ENCODE measurements around the gene FGF14. TPM values are rescaled to one million over a fixed set of nuclear protein-coding genes. Genes with fewer than 3 reads are reported as not detected.

FGF14 gene
- polyA plus RNA-seq (2013, experiment 1 of 2) = 0.54 TPM
- 0.57 TPM for polyA plus RNA-seq (2013, experiment 2 of 2)

DNA sequence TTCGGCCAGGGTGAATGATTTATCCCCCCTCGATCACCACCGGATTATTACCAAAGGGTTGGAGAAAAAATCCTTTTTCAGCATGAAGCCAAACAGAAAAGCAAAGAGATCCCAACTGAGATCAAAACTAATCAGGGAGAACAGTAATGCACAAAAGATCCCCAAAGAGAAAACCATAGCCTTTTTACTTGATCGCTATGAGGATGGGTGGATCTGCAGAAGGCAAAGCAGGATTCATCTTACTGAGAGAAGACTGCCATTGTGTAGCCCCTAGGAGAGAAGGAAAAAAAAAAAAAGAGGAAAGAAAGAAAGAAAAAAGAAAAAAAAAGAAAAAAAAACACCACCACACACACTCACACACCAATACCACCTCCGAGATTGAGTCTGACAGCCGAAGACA lies at the start of gene FGF14:
FGF14 (minus strand) TSS at position 283 of the 400 bp plus-strand sequence.
- H2BK5ac ChIP-seq (ENCODE audit: low read length) = no peak within 1 kb of the TSS
- no peak within 1 kb of the TSS for H4K8ac ChIP-seq (ENCODE audit: low read depth, low read length)
- no peak within 1 kb of the TSS for H2BK120ac ChIP-seq (ENCODE audit: low read depth, low read length)
- no peaks in the 10 kb centered on the region for H3K79me1 ChIP-seq (ENCODE audit: low read depth, low read length)
- no peak for DNase-seq (ENCODE audit: low spot score)
- no peaks in the 10 kb centered on the region for H3K9me3 ChIP-seq (replicated peaks in 1 of 2; ENCODE audit: control insufficient read depth in 2 of 2, insufficient read depth in 1 of 2, low read depth in 1 of 2, low read length in 2 of 2)
- H3K4me1 ChIP-seq (ENCODE audit: control insufficient read depth in 2 of 2, insufficient read depth in 1 of 2, low read depth in 1 of 2, low read length in 2 of 2) = peaks cover 0 to 4% of the 10 kb centered on the region in 2 donors
- no peak within 1 kb of the TSS for H3K9ac ChIP-seq (ENCODE audit: low read depth, low read length, poor library complexity)
- no CpG with 5 or more reads among the region's 6 CpGs for WGBS, 2 donors (ENCODE audit: extremely low coverage in 2 of 2, insufficient read length in 2 of 2, insufficient replicate concordance in 1 of 2)
- H3K27ac ChIP-seq (replicated peaks; ENCODE audit: low read length) = no peak within 1 kb of the TSS
- peaks cover 2 to 24% (median 4%) of the 10 kb centered on the region in 3 experiments for H3K27me3 ChIP-seq (ENCODE audit: control insufficient read depth in 3 of 3, insufficient read depth in 3 of 3, low read depth in 1 of 3, low read length in 3 of 3)
- H3K14ac ChIP-seq (ENCODE audit: low read length) = no peak within 1 kb of the TSS
- no peak within 1 kb of the TSS for H3K23ac ChIP-seq (ENCODE audit: low read depth, low read length, poor library complexity)
- no peak within 1 kb of the TSS for H4K91ac ChIP-seq (ENCODE audit: low read depth, low read length, poor library complexity)
- H3K4ac ChIP-seq (ENCODE audit: low read length) = no peak within 1 kb of the TSS
- peak within 1 kb of the TSS; percentile 98 for H3K4me2 ChIP-seq (ENCODE audit: insufficient read depth, low read length, poor library complexity, severe bottlenecking)
- no peak within 1 kb of the TSS for H3K18ac ChIP-seq (ENCODE audit: low read length)
- no peak within 1 kb of the TSS for H2BK12ac ChIP-seq (ENCODE audit: low read length)
- no peaks in the 10 kb centered on the region for H3K36me3 ChIP-seq (replicated peaks in 1 of 2; ENCODE audit: control insufficient read depth in 2 of 2, insufficient read depth in 2 of 2, low read length in 2 of 2)
- no peak within 1 kb of the TSS for H2BK15ac ChIP-seq (ENCODE audit: low read length)
- no peak within 1 kb of the TSS for H2AK5ac ChIP-seq (ENCODE audit: low read depth, low read length)
- H3K4me3 ChIP-seq (ENCODE audit: low read length in 2 of 2) = peak within 1 kb of the TSS; percentile 48 to 88
- peak within 1 kb of the TSS; percentile 83 for H2AFZ ChIP-seq (ENCODE audit: low read length)

DNA sequence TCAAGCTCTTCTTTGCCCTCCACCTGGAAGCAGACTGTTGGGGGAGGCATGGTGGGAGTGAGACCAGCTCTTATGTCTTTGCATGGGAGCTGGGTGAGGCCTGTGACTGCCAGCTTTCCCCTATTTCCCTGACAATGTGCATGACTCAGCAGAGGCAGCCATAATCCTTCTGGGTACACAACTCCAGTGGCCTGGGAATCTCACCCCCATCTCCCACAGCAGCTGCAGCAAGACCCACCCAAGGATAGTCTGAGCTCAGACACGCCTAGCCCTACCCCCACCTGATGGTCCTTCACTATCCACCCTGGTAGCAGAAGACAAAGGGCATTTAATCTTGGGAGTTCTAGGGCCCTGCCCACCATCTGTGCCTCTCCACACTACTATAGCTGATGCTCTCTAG lies 41.4 kb upstream of the FGF14 start:
- Histone ChIP-seq H3K14ac (ENCODE audit: low read length) (no peak overlapping the region), H3K36me3 (replicated peaks in 1 of 2; ENCODE audit: control insufficient read depth in 2 of 2, insufficient read depth in 2 of 2, low read length in 2 of 2) (no peaks in the 10 kb centered on the region), H4K8ac (ENCODE audit: low read depth, low read length) (no peak overlapping the region), H2AFZ (ENCODE audit: low read length) (peak overlapping the region; percentile 35), H3K27ac (replicated peaks; ENCODE audit: low read length) (no peak overlapping the region), H2BK15ac (ENCODE audit: low read length) (no peak overlapping the region), H3K18ac (ENCODE audit: low read length) (peak overlapping the region; percentile 48), H3K4me1 (ENCODE audit: control insufficient read depth in 2 of 2, insufficient read depth in 1 of 2, low read depth in 1 of 2, low read length in 2 of 2) (peaks cover 3 to 5% of the 10 kb centered on the region in 2 donors), H3K4me2 (ENCODE audit: insufficient read depth, low read length, poor library complexity, severe bottlenecking) (no peak overlapping the region), H3K9ac (ENCODE audit: low read depth, low read length, poor library complexity) (no peak overlapping the region), H3K27me3 (ENCODE audit: control insufficient read depth in 3 of 3, insufficient read depth in 3 of 3, low read depth in 1 of 3, low read length in 3 of 3) (no peaks in the 10 kb centered on the region), H3K79me1 (ENCODE audit: low read depth, low read length) (no peaks in the 10 kb centered on the region), H3K4me3 (ENCODE audit: low read length in 2 of 2) (no peak overlapping the region), H3K23ac (ENCODE audit: low read depth, low read length, poor library complexity) (no peak overlapping the region), H2BK12ac (ENCODE audit: low read length) (peak overlapping the region; percentile 16), H2BK5ac (ENCODE audit: low read length) (no peak overlapping the region), H2AK5ac (ENCODE audit: low read depth, low read length) (no peak overlapping the region), H3K9me3 (replicated peaks in 1 of 2; ENCODE audit: control insufficient read depth in 2 of 2, insufficient read depth in 1 of 2, low read depth in 1 of 2, low read length in 2 of 2) (no peaks in the 10 kb centered on the region), H3K4ac (ENCODE audit: low read length) (no peak overlapping the region), H2BK120ac (ENCODE audit: low read depth, low read length) (no peak overlapping the region), H4K91ac (ENCODE audit: low read depth, low read length, poor library complexity) (no peak overlapping the region)
- no peak for DNase-seq (ENCODE audit: low spot score)
- no CpG with 5 or more reads among the region's 1 CpG for WGBS, 2 donors (ENCODE audit: extremely low coverage in 2 of 2, insufficient read length in 2 of 2, insufficient replicate concordance in 1 of 2)

- no peak overlapping the region for H3K9ac ChIP-seq (ENCODE audit: low read depth, low read length, poor library complexity)
- no peak overlapping the region for H2BK120ac ChIP-seq (ENCODE audit: low read depth, low read length)
- no peaks in the 10 kb centered on the region for H3K27me3 ChIP-seq (ENCODE audit: control insufficient read depth in 3 of 3, insufficient read depth in 3 of 3, low read depth in 1 of 3, low read length in 3 of 3)
- no peaks in the 10 kb centered on the region for H3K9me3 ChIP-seq (replicated peaks in 1 of 2; ENCODE audit: control insufficient read depth in 2 of 2, insufficient read depth in 1 of 2, low read depth in 1 of 2, low read length in 2 of 2)
- no peak overlapping the region for H2BK12ac ChIP-seq (ENCODE audit: low read length)
- no peak overlapping the region for H4K91ac ChIP-seq (ENCODE audit: low read depth, low read length, poor library complexity)
- H2BK15ac ChIP-seq (ENCODE audit: low read length) = no peak overlapping the region
- H3K4me2 ChIP-seq (ENCODE audit: insufficient read depth, low read length, poor library complexity, severe bottlenecking) = no peak overlapping the region
- DNase-seq (ENCODE audit: low spot score) = no peak
- H3K79me1 ChIP-seq (ENCODE audit: low read depth, low read length) = no peaks in the 10 kb centered on the region
- no peak overlapping the region for H3K27ac ChIP-seq (replicated peaks; ENCODE audit: low read length)
- no peak overlapping the region for H2AK5ac ChIP-seq (ENCODE audit: low read depth, low read length)
- no peak overlapping the region for H2BK5ac ChIP-seq (ENCODE audit: low read length)
- no peak overlapping the region for H2AFZ ChIP-seq (ENCODE audit: low read length)
- H3K4me3 ChIP-seq (ENCODE audit: low read length in 2 of 2) = no peak overlapping the region
- H3K18ac ChIP-seq (ENCODE audit: low read length) = no peak overlapping the region
- no peaks in the 10 kb centered on the region for H3K36me3 ChIP-seq (replicated peaks in 1 of 2; ENCODE audit: control insufficient read depth in 2 of 2, insufficient read depth in 2 of 2, low read length in 2 of 2)
- no peak overlapping the region for H3K4ac ChIP-seq (ENCODE audit: low read length)
- H3K23ac ChIP-seq (ENCODE audit: low read depth, low read length, poor library complexity) = no peak overlapping the region
- H4K8ac ChIP-seq (ENCODE audit: low read depth, low read length) = no peak overlapping the region
- peaks cover 3 to 5% of the 10 kb centered on the region in 2 donors for H3K4me1 ChIP-seq (ENCODE audit: control insufficient read depth in 2 of 2, insufficient read depth in 1 of 2, low read depth in 1 of 2, low read length in 2 of 2)
- no peak overlapping the region for H3K14ac ChIP-seq (ENCODE audit: low read length)
These were observed 39.2 kb upstream of the FGF14 start for GRCh38 chr13:102441085-102441484.

- Histone ChIP-seq H3K9me3 (replicated peaks in 1 of 2; ENCODE audit: control insufficient read depth in 2 of 2, insufficient read depth in 1 of 2, low read depth in 1 of 2, low read length in 2 of 2) (no peaks in the 10 kb centered on the region), H3K18ac (ENCODE audit: low read length) (no peak overlapping the region), H3K4ac (ENCODE audit: low read length) (no peak overlapping the region), H4K91ac (ENCODE audit: low read depth, low read length, poor library complexity) (no peak overlapping the region), H3K4me3 (ENCODE audit: low read length in 2 of 2) (no peak overlapping the region), H3K4me2 (ENCODE audit: insufficient read depth, low read length, poor library complexity, severe bottlenecking) (no peak overlapping the region), H2BK120ac (ENCODE audit: low read depth, low read length) (no peak overlapping the region), H2AK5ac (ENCODE audit: low read depth, low read length) (no peak overlapping the region), H3K79me1 (ENCODE audit: low read depth, low read length) (no peaks in the 10 kb centered on the region), H3K14ac (ENCODE audit: low read length) (no peak overlapping the region), H3K9ac (ENCODE audit: low read depth, low read length, poor library complexity) (no peak overlapping the region), H3K23ac (ENCODE audit: low read depth, low read length, poor library complexity) (no peak overlapping the region), H2AFZ (ENCODE audit: low read length) (peak overlapping the region; percentile 39), H2BK15ac (ENCODE audit: low read length) (no peak overlapping the region), H3K27me3 (ENCODE audit: control insufficient read depth in 3 of 3, insufficient read depth in 3 of 3, low read depth in 1 of 3, low read length in 3 of 3) (no peaks in the 10 kb centered on the region), H4K8ac (ENCODE audit: low read depth, low read length) (no peak overlapping the region), H3K4me1 (ENCODE audit: control insufficient read depth in 2 of 2, insufficient read depth in 1 of 2, low read depth in 1 of 2, low read length in 2 of 2) (peaks cover 3 to 5% of the 10 kb centered on the region in 2 donors), H3K27ac (replicated peaks; ENCODE audit: low read length) (no peak overlapping the region), H2BK12ac (ENCODE audit: low read length) (no peak overlapping the region), H2BK5ac (ENCODE audit: low read length) (no peak overlapping the region), H3K36me3 (replicated peaks in 1 of 2; ENCODE audit: control insufficient read depth in 2 of 2, insufficient read depth in 2 of 2, low read length in 2 of 2) (no peaks in the 10 kb centered on the region)
- no peak for DNase-seq (ENCODE audit: low spot score)
- WGBS, 2 donors (ENCODE audit: extremely low coverage in 2 of 2, insufficient read length in 2 of 2, insufficient replicate concordance in 1 of 2) = no CpG with 5 or more reads among the region's 2 CpGs
These were observed 38.5 kb upstream of the FGF14 start for GRCh38 chr13:102440259-102440936.

Data from neuronal stem cell (in vitro differentiated cells).